Epidermal melanocyte (primary cell): Measurements from ENCODE around the gene HDGFL3.
"Not testable (repeated sequence)": the region's sequence is repeated elsewhere in the genome, so short reads cannot be mapped to it uniquely, and the experiment has no call there.

Source experiments
- DNase-seq: peaks from one replicate; pipeline ENCODE4 v3.0.0; 2011; ENCODE audit warnings: low spot score; ENCODE audit not compliant: insufficient read length

The HDGFL3 gene

GRCh38 chr15:83104141-83104540 is 103.5 kb downstream of the HDGFL3 start:
- no peak for DNase-seq

GRCh38 chr15:83102346-83102745 is 105.3 kb downstream of the HDGFL3 start:
- no peak for DNase-seq

GRCh38 chr15:83100097-83100646 is 107.5 kb downstream of the HDGFL3 start:
- DNase-seq, result no peak

GRCh38 chr15:83099290-83099689 is 108.3 kb downstream of the HDGFL3 start:
- DNase-seq, result no peak

GRCh38 chr15:83098079-83098478 is 109.5 kb downstream of the HDGFL3 start:
- no peak for DNase-seq

GRCh38 chr15:83094583-83094982 is 113.0 kb downstream of the HDGFL3 start:
- no peak for DNase-seq

- no peak for DNase-seq
These were observed 115.2 kb downstream of the HDGFL3 start for GRCh38 chr15:83092309-83092976.

- DNase-seq, result not testable (repeated sequence)
These were observed 115.7 kb downstream of the HDGFL3 start for GRCh38 chr15:83091965-83092308.

GRCh38 chr15:83090465-83090864 is 117.2 kb downstream of the HDGFL3 start:
- DNase-seq, result no peak

GRCh38 chr15:83088876-83089275 is 118.7 kb downstream of the HDGFL3 start:
- DNase-seq, result no peak

GRCh38 chr15:83087576-83087975 is 120.0 kb downstream of the HDGFL3 start:
- no peak for DNase-seq

- not testable (repeated sequence) for DNase-seq
These were observed 121.6 kb downstream of the HDGFL3 start for GRCh38 chr15:83085864-83086552.

- DNase-seq, result not testable (repeated sequence)
These were observed 122.2 kb downstream of the HDGFL3 start for GRCh38 chr15:83085461-83085860.

- no peak for DNase-seq
These were observed 124.8 kb downstream of the HDGFL3 start for GRCh38 chr15:83082730-83083386.

GRCh38 chr15:83081256-83082014 is 126.2 kb downstream of the HDGFL3 start:
- no peak for DNase-seq

GRCh38 chr15:83078712-83079111 is 128.9 kb downstream of the HDGFL3 start:
- DNase-seq, result no peak
